OCI-LY1 (cell line): ENCODE data around the gene WWOX.
"Not testable (repeated sequence)": the region's sequence is repeated elsewhere in the genome, so short reads cannot be mapped to it uniquely, and the experiment has no call there.

ENCODE experiments used
- H2AFZ ChIP-seq: fragments of 200-600 bp; sonication (generic), shearing (Covaris generic); 2 replicates; pipeline ENCODE4 v1.6.0; 2014; ENCODE audit warnings: antibody characterized with exemption, mild to moderate bottlenecking, low read length
- H3F3A ChIP-seq: fragments of 200-600 bp; sonication (generic), shearing (Covaris generic); 2 replicates; pipeline ENCODE4 v1.6.0; 2014; ENCODE audit warnings: mild to moderate bottlenecking, antibody characterized with exemption, low read length, moderate library complexity; ENCODE audit not compliant: insufficient read depth
- H3K27ac ChIP-seq: fragments of 200-600 bp; sonication (generic); 2 replicates; pipeline ENCODE4 v1.5.1; 2014; ENCODE audit warnings: low read length, mixed run types, mild to moderate bottlenecking, low read depth; ENCODE audit not compliant: poor library complexity, severe bottlenecking
- H3K27me3 ChIP-seq: fragments of 200-600 bp; sonication (generic); 2 replicates; pipeline ENCODE4 v1.6.0; 2014; ENCODE audit warnings: antibody characterized with exemption, mild to moderate bottlenecking, low read length, moderate library complexity; ENCODE audit not compliant: insufficient read depth
- H3K36me3 ChIP-seq: fragments of 200-600 bp; sonication (generic); 2 replicates; pipeline ENCODE4 v1.6.1; 2014; ENCODE audit warnings: mild to moderate bottlenecking, antibody characterized with exemption, low read length, moderate library complexity, mixed read lengths; ENCODE audit not compliant: insufficient read depth
- H3K4me1 ChIP-seq: fragments of 200-600 bp; sonication (generic); 2 replicates; pipeline ENCODE4 v1.5.1; 2014; ENCODE audit warnings: mild to moderate bottlenecking, low read length, moderate library complexity; ENCODE audit not compliant: insufficient read depth, severe bottlenecking
- H3K4me2 ChIP-seq: fragments of 200-600 bp; sonication (generic), shearing (Covaris generic); 2 replicates; pipeline ENCODE4 v1.6.1; 2014; ENCODE audit warnings: low read length
- H3K4me3 ChIP-seq: fragments of 200-600 bp; sonication (generic); 2 replicates; pipeline ENCODE4 v1.5.1; 2014; ENCODE audit warnings: low read length, low read depth, mild to moderate bottlenecking, mixed read lengths; ENCODE audit not compliant: poor library complexity, severe bottlenecking
- H3K79me2 ChIP-seq: fragments of 200-600 bp; shearing (Covaris generic); 2 replicates; pipeline ENCODE4 v1.6.1; 2016; ENCODE audit warnings: mixed run types, low read length, mixed read lengths; ENCODE audit not compliant: insufficient read depth
- H3K9ac ChIP-seq: fragments of 200-600 bp; sonication (generic), shearing (Covaris generic); 2 replicates; pipeline ENCODE4 v1.6.1; 2014; ENCODE audit warnings: mild to moderate bottlenecking, low read length, mixed read lengths
- H3K9me2 ChIP-seq: fragments of 200-600 bp; sonication (generic), shearing (Covaris generic); 2 replicates; pipeline ENCODE4 v1.6.1; 2014; ENCODE audit warnings: low read depth, mild to moderate bottlenecking, low read length, mixed read lengths
- H3K9me3 ChIP-seq: fragments of 200-600 bp; shearing (Covaris generic); 2 replicates; pipeline ENCODE4 v1.6.1; 2014; ENCODE audit warnings: low read length, mixed read lengths
- H4K20me1 ChIP-seq: fragments of 200-600 bp; sonication (generic), shearing (Covaris generic); 2 replicates; pipeline ENCODE4 v1.6.0; 2016; ENCODE audit warnings: mild to moderate bottlenecking, low read length; ENCODE audit not compliant: insufficient read depth
- CTCF ChIP-seq: fragments of 200-600 bp; sonication (generic), shearing (Covaris generic); IDR thresholded peaks from 2 replicates; pipeline ENCODE4 v1.5.1; 2017; ENCODE audit warnings: mild to moderate bottlenecking, antibody characterized with exemption, low read length, moderate library complexity, mixed read lengths
- EZH2 ChIP-seq: fragments of 200-600 bp; sonication (generic), shearing (Covaris generic); IDR thresholded peaks from 2 replicates; pipeline ENCODE4 v1.8.0; 2017; ENCODE audit warnings: borderline replicate concordance, mixed run types, mild to moderate bottlenecking, antibody characterized with exemption, low read length, moderate library complexity, mixed read lengths

Gene WWOX

GRCh38 chr16:79229361-79229760, 1129.9 kb downstream of the WWOX start:
- Histone ChIP-seq H3K36me3 (no peaks in the 10 kb centered on the region), H3K27me3 (no peaks in the 10 kb centered on the region), H4K20me1 (no peaks in the 10 kb centered on the region), H3K9ac (no peak overlapping the region), H3K27ac (no peak overlapping the region), H3K9me3 (no peaks in the 10 kb centered on the region), H3K4me2 (no peak overlapping the region), H3K4me1 (no peaks in the 10 kb centered on the region), H3K9me2 (no peaks in the 10 kb centered on the region), H3K79me2 (no peaks in the 10 kb centered on the region), H3K4me3 (no peak overlapping the region), H3F3A (no peaks in the 10 kb centered on the region), H2AFZ (no peak overlapping the region)
- TF ChIP-seq EZH2 (no peak), CTCF (no peak)

DNA sequence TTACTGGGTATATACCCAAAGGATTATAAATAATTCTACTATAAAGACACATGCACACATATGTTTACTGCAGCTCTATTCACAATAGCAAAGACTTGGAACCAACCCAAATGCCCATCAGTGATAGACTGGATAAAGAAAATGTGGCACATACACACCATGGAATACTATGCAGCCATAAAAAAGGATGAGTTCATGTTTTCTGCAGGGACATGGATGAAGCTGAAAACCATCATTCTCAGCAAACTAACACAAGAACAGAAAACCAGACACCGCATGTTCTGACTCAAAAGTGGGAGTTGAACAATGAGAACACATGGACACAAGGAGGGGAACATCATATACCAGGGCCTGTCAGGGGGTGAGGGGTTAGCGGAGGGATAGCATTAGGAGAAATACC, 1146.2 kb downstream of the WWOX start:
- not testable (repeated sequence) for H3K4me2 ChIP-seq, H3F3A ChIP-seq, H2AFZ ChIP-seq, H3K4me3 ChIP-seq, H3K9me3 ChIP-seq, H4K20me1 ChIP-seq, H3K36me3 ChIP-seq, H3K27me3 ChIP-seq, H3K79me2 ChIP-seq, H3K27ac ChIP-seq, H3K4me1 ChIP-seq, H3K9ac ChIP-seq, H3K9me2 ChIP-seq

GRCh38 chr16:79247386-79247785, 1147.9 kb downstream of the WWOX start:
- TF ChIP-seq EZH2 (no peak), CTCF (no peak)
- Histone ChIP-seq H3K4me2 (no peak overlapping the region), H2AFZ (no peak overlapping the region), H3F3A (no peaks in the 10 kb centered on the region), H3K79me2 (no peaks in the 10 kb centered on the region), H3K4me1 (no peaks in the 10 kb centered on the region), H3K9me2 (no peaks in the 10 kb centered on the region), H3K36me3 (no peaks in the 10 kb centered on the region), H3K27ac (no peak overlapping the region), H3K9me3 (no peaks in the 10 kb centered on the region), H3K27me3 (no peaks in the 10 kb centered on the region), H3K4me3 (no peak overlapping the region), H4K20me1 (no peaks in the 10 kb centered on the region), H3K9ac (no peak overlapping the region)

DNA sequence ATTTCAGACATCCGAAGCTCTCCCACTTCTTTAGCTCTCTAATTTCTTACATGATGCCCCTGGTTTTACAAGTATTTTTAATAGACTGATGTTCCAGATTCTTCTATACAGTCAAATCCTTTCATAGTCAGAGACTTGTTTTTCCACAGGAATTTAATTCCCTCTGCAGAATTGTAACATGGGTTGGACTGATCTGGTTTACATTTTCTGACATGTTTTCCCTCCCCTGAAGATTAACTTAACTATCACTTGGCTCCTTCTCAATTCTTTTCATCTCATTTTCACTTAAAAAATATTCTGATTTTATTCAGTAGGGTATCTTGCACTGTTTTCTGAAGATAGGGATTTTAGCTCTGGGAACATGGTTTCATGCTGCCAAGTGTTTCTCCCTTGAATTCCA, 1148.9 kb downstream of the WWOX start:
- Histone ChIP-seq H3K27ac (no peak overlapping the region), H4K20me1 (no peaks in the 10 kb centered on the region), H3K4me3 (no peak overlapping the region), H3K4me1 (no peaks in the 10 kb centered on the region), H3K79me2 (no peaks in the 10 kb centered on the region), H3K4me2 (no peak overlapping the region), H2AFZ (no peak overlapping the region), H3K36me3 (no peaks in the 10 kb centered on the region), H3F3A (no peaks in the 10 kb centered on the region), H3K9me2 (no peaks in the 10 kb centered on the region), H3K9ac (no peak overlapping the region), H3K27me3 (no peaks in the 10 kb centered on the region), H3K9me3 (no peaks in the 10 kb centered on the region)
- no peak for TF ChIP-seq EZH2
- no peak for TF ChIP-seq CTCF
